ENCODE data around the gene COQ4.
A peak's percentile ranks its signal among the peaks of the same experiment; 100 is the strongest.
"Not testable (repeated sequence)": the region's sequence is repeated elsewhere in the genome, so short reads cannot be mapped to it uniquely, and the experiment has no call there.

The COQ4 gene

DNA sequence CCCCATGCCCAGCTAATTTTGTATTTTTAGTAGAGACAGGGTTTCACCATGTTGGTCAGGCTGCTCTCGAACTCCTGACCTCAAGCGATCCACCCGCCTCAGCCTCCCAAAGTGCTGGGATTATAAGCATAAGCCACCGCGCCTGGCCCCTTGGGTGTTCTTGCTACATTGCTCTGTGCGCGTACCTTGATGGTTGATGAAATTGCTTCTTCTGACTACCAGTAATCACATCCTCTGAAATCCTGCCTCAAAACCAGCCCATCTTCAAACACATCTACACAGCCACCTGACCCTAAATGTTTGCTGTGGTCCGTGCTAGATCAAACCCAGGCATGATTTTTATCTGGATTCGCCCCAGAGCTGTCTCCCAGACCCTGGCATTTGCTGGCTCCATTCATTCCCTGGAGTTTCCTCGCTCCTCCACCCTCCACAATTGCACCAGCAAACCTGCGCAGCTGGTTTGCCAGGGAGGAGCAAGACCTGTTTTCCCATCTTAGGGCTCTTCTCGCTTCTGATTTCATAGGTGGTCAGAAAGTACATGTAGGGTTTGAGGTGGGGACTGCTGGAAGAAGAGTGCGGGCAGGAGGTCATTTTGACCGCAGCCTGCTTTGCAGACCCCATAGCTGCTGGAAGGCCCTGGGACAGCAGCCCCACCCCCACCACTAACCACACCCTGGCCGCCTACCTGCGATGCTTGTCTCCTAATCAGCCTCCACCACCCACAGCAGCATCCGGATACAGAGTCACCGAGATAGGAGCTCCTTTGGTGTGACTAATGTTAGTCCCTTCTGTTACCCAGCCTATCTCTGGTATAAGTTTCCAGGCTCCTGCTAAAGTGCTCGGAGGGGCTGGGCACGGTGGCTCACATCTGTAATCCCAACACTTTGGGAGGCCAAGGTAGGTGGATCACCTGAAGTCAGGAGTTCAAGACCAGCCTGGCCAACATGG, 23.8 kb upstream of the COQ4 start:
- no peak overlapping the region for H3K4me3 ChIP-seq (ENCODE audit: low read depth, low read length)

DNA sequence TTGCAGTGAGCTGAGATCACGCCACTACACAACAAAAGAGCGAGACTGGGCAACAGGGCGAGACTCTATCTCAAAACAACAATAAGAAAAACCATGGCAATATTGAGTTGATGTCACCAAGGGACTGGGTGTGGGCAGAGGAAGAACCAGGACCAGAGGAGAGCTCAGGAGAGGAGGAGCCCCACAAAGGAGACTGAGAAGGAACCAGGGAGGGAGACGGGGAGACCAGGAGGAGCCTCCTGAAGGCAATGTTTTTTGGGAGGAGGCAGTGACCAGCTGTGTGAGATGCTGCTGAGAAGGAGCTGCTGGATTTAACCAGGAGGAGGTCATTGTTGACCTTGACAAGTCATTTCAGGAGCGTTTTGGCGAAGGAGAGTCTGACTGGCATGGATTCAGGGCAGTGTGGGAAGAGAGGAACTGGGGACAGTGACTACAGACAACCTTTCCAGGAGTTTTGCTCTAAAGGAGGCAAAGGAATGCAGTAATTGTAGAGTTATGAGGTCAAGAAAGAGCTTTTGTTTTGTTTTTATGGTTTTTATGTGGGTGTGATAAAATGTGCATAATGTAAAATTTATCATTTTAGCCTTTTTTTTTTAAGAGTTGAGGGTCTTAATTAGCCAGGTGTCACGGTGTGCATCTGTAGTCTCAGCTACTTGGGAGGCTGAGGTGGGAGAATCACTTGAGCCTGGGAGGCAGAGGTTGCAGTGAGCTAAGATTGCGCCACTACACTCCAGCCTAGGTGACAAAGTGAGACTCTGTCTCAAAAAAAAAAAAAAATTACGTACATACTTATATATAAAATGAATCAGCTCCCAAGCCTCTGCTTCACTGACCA, 18.3 kb upstream of the COQ4 start:
- no peak overlapping the region for H3K4me3 ChIP-seq (ENCODE audit: low read depth, low read length)

DNA sequence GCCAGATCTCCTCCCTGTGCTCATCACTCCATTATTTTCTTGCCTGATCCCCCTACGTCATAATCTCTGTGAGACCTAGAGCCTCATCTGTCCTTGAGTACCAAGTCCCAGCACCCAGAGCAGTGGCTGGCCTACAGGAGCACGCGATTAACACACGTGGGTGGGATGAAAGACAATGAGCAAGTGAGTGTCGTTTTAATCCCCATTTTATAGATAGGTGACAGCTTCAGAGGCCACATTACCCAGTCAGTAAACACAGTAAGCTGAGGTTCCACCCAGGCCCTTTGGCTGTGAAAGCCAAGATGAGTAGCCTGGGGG, 17.7 kb upstream of the COQ4 start:
- no peak overlapping the region for H3K4me3 ChIP-seq (ENCODE audit: low read depth, low read length)

DNA sequence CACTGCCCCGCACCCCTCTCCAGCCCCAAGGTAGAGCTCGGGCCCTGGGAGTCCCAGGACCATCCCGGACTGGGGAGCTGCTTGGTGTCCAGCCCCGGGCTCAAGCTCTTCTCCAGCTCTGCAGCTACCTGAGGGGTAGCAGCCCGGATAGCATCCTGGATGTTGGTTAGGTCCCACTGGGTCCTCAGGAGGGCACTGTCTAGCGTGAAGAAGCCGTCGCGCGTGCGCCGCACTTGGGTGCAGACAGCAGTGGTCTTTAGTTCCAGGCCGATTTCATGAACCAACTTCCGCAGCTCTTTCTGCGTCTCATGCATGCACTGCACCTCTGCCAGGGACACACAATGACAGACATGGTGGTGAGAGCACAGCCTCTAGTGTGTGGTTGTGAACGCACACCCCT, 13.1 kb upstream of the COQ4 start:
- H3K4me3 ChIP-seq (ENCODE audit: low read depth, low read length) = no peak overlapping the region

DNA sequence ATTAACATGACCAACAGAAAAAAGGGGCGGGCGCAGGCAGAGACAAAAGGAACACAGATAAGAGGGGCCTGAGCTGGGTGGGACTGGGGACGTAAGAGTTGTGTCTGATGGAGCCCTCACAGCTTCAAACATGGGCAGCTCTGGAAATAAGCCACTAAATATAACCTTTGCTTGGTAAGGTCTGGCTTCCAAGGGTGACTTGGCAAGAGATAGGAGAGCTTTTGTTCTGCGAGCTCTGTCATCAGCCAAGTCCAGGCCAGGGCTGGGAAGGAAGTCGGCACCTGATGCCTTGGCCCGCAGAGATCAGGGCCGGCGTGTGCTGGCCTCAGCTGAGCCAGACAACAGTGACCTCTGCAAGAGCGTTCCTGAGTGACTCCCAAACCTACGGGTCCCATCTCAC, 12.2 kb upstream of the COQ4 start:
- H3K4me3 ChIP-seq (ENCODE audit: low read depth, low read length) = no peak overlapping the region

DNA sequence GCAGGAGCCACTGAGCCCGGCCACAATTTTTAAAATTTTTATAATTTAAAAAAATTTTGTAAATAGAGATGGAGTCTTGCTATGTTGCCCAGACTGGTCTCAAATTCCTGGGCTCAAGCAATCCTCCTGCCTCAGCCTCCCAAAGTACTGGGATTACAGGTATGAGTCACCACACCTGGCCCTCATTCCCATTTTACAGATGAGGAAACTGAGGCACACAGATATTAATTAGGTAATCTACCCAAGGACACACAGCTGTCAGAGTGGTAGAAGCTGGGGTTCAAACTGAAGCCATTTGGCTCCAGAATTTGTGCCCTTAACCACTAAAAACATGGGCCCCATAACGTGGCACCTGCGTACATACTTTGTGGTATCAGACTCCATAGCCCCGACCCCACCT, 7.9 kb upstream of the COQ4 start:
- no peak overlapping the region for H3K4me3 ChIP-seq (ENCODE audit: low read depth, low read length)

DNA sequence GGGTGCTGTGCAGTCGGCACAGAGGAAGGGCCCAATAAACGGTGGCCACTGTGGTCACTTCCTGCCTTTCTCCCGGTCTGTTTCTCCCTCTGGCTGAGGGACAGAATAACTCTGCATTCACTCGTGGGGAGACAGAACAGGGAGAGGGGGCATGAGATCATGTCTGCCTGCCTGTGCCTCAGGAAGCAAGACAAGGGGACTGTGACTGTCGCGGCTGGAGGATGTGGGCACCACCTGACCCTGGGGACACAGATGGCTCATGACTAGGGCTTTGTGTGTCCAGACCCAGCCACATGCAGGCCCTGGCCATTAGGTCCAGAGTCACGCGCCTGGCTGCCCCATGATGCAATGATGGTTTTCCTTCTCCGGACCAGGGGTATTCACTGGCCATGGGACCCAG, 6.2 kb upstream of the COQ4 start:
- H3K4me3 ChIP-seq (ENCODE audit: low read depth, low read length) = no peak overlapping the region

DNA sequence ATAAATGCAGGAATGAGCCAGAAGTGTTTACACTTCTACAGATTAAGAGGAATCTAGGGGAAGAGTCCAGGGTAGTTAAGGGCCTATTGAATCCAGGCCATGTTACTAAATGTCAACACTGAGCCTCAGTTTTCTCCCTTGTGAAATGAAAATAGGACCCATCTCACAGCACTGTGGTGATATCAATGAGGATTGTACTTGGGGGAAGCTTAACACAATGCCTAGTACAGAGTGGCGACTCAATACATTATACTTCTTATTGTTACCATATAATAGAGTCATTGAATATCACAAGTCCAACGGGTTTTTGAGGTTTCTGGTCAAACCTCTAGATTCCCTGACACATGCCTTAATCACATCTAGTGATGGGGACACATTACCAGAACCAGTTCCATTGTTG, 5.0 kb upstream of the COQ4 start:
- H3K4me3 ChIP-seq (ENCODE audit: low read depth, low read length) = no peak overlapping the region

DNA sequence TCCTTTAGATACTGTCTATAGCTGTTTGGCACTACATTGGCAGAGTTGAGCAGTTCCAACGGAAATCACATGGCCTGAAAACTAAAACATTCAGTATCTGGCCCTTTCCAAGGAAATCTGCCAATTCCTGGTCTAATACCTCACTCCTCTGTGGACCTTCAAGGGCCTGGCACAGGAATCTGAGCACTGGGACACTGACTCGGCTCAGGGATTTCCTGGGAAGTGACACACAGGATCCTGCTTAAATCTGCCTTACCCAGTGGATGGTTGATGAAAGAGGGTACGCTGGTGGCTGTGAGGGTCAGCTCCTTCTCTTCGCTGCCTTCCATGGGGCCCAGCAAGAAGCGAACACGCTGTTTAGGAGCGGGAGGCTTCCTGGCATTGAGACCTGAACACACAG, 1.3 kb upstream of the COQ4 start:
- peak overlapping the region; percentile 98 for H3K4me3 ChIP-seq (ENCODE audit: low read depth, low read length)

DNA sequence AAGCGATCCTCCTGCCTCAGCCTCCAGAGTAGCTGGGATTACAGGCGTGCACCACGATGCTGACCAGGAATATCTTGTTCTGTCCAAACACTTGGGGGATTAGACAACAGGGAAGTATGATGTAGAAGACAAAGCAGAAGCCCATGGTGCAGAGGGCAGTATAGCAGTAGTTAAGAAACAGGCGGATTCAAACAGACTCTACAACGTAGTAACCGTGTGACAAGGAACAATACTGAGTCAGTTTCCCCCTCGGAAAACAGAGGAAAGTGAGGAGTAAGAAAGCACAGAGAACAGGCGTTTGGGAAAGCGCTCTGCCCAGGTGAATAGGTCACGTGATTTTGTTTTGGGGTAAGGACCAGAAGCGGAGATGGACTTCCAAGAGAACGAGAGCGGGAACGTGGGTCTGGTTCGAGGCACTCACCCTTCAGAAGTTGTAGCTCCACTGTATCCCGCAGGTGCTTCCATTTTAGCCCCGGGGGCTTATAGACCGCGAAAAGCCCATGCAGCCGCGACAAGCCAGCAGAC, 698 bp upstream of the COQ4 start:
- peak overlapping the region; percentile 98 for H3K4me3 ChIP-seq (ENCODE audit: low read depth, low read length)

DNA sequence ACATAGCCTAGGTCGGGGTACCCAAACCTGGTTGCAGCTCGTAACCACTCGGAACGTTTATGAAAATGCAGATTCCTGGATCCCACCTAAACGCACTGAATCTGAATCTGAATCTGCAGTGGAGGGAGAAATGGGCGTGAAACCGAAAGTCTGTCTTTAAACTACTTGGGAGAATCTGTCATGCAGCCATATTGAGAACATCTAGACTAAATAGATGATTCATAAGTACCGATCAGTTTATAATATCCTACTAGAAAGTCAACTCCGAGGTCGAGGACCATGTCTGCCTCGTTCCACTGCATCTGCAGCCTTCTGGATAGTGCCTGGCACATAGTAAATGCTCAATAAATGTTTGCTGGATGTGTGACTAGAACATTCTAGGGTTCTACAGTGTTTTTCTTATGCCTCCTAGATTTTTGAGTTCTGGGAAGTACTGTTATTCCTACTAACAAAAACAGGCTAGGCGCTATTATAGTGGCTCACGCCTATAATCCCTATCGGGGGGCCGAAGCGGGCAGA, 632 bp downstream of the COQ4 start:
- H3K4me3 ChIP-seq (ENCODE audit: low read depth, low read length) = peak overlapping the region; percentile 98

DNA sequence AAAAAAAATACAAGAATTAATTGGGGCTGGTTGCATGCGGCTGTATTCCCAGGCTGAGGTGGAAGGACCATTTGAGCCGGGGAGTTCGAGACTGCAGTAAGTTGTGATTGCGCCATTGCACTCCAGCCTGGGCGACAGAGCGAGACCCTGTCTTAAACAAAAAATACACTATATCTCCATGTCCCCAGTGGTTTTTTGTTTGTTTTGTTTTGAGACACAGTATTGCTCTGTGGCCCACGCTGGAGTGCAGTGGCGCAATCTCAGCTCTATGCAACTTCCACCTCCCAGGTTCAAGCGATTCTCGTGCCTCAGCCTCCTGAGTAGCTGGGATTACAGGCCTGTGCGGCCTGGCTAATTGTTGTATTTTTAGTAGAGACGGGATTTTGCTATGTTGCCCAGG, 1.2 kb downstream of the COQ4 start:
- H3K4me3 ChIP-seq (ENCODE audit: low read depth, low read length) = peak overlapping the region; percentile 98

DNA sequence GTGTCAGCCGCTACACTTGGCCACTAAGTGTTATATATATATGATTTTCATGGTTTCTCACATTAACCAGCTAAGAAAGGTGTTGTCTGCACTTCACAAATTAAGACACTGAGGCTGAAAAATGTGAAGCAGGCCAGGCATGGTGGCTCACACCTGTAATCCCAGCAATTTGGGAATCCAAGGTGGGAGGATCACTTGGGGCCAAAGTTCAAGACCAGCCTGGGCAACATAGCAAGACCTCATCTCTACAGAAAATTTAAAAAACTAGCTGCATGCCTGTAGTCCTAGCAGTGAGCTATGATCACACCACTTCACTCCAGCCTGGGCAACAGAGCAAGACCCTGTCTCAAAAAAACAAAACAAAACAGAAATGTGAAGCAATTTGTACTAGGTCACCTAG, 1.8 kb downstream of the COQ4 start:
- no peak overlapping the region for H3K4me3 ChIP-seq (ENCODE audit: low read depth, low read length)

DNA sequence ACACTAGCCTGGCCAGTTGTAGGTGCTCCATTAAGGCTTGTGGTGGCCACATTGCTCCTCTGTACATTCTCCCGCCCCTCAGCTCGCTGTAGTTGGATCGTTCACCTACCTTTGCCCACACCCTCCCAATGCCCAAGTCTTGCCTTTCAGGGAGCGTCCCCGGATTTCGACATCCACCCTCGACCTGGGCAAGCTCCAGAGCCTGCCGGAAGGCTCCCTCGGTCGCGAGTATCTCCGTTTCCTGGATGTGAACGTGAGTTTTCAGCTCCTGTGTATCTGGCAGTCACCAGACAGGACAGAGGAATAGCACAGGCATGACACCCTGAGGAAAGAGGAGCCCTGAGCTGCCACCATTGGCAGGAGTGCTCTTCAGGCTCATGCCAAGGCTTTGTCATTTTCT, 3.0 kb downstream of the COQ4 start:
- no peak overlapping the region for H3K4me3 ChIP-seq (ENCODE audit: low read depth, low read length)

DNA sequence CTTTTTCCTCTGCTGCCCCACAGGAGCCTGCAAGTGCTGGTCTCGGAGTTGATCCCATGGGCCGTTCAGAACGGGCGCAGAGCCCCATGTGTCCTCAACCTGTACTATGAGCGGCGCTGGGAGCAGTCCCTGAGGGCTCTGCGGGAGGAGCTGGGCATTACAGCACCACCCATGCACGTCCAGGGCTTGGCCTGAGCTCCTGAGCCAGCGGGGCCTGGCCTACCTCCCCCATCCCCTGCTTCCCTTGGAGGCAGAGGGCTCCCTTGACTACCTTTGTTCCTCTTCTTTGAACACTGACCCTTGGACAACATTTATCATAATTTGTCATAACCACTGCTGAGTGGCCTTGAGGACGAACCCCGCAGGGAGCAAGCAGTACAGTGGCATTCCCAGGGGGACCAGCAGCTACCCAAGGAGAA, 10.8 kb downstream of the COQ4 start:
- no peak overlapping the region for H3K4me3 ChIP-seq (ENCODE audit: low read depth, low read length)

DNA sequence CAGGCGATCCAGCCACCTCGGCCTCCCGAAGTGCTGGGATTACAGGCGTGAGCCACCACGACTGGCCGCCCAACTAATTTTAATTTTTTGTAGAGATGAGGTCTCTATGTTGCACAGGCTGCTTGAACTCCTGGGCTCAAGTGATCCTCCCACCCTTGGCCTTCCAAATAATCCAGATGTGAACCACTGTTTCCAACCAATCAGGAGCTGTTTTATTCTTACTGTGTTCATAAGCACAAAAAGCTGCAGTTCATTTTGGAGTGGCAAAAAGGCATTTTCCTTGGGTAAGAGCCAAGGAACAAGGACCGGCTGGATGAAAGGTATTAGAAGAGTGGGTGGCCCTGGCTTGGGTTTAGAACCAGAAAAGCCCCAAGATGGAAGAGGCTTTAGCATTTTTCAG, 12.5 kb downstream of the COQ4 start:
- no peak overlapping the region for H3K4me3 ChIP-seq (ENCODE audit: low read depth, low read length)

DNA sequence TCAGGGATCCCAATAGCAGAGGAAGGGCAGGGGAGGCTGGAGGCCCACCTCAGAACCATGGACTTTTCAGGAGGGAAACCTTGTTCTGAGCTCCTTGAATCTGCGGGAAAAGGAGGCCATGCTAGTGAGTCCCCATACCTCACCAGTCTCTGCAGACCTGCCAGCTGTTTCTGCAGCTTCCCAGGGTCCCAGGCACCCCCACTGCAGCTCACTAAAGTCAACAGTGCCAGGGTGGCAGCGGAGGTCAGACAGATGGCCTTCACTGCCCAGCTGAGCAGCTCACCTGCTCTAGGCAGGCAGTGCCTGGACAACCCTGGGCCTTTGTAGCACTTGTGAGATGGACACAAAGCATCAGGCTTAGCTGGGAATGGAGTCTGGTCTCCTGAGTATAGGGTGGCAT, 13.3 kb downstream of the COQ4 start:
- no peak overlapping the region for H3K4me3 ChIP-seq (ENCODE audit: low read depth, low read length)

DNA sequence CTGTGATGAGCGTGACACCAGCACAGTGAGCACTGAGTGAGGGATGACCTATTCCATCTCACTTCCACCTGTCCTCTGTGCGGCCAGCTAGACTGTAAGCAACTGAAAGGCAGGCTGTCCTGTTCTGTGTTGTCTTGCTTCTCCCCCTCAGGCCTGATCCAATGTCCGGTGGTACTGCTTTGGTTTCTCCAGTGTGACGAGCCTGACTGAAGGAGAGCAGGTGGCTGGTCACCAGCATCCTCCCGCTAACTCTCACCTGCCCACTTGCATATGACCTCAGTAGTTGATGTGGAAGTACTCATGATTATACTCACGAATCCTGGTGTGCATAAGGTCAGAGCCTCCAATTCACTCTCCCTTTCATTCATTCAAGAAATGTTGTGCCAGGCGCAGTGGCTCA, 15.3 kb downstream of the COQ4 start:
- no peak overlapping the region for H3K4me3 ChIP-seq (ENCODE audit: low read depth, low read length)

DNA sequence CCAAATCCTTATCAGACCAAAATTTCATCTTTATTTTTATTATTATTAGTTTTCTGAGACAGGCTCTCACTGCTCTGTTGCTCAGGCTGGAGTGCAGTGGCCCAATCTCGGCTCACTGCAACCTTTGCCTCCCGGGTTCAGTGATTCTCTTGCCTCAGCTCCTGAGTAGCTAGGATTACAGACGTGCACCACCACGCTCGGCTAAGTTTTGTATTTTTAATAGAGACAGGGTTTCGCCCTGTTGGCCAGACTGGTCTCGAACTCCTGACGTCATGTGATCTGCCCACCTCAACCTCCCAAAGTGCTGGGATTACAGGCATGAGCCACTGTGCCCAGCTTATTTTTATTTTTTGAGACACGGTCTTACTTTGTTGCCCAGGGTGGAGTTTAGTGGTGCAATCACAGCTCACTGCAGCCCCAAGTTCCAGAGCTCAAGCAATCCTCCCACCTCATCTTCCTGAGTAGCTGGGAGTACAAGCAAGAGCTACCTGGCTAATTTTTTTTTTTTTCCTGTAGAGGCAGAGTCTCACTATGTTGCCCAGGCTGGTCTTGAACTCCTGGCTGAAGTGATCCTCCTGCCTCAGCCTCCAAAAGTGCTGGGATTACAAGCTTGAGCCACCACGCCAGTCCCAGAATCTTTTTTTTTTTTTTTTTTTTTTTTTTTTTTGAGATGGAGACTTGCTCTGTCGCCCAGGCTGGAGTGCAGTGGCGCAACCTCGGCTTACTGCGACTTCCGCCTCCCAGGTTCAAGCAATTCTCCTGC, 16.4 kb downstream of the COQ4 start:
- not testable (repeated sequence) for H3K4me3 ChIP-seq (ENCODE audit: low read depth, low read length)

DNA sequence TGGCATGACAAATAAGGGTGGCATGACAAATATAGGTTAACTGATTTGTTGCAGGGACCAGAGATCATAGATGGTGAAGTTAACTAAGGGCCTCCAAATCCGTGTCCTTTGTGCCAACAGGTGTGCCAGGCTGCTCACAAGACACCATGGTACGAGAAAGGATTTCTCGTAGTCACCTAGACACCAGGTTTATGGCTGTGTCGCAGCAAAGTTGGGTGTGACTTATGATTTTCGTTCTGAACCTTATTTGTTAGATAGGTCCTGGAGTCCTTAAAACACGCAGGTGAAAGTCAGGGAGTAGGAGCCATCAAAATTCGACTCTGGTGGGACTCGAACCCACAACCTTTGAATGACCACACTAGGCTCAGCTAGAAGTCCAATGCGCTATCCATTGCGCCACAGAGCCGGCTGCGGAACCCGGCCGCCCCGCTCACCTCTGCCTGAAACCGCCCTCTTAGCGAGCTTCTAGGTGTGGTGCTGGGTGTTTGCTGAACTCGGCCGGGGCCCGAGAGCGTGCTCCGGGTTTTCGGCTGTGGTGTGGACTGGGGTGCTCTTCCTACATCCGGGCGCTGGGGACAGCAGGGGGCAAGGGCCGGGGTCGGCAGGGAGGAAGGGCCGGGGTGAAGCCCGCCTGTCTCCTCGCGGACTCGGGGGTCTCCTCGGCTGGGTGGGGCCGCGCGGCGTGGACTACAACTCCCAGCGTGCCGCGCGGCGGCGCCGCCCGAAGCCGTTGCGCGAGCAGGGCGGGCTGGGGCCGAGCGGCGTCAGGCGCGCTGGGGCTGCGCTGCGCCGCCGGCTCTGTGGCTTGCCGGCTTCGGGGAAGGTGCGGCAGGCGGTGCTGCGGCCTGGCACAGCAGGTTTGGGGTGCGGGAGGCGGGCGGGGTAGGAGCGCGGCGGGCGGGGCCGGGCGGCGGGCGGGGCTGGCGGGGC, 17.4 kb downstream of the COQ4 start, which contains the start of gene SLC27A4:
TSS of gene SLC27A4 (plus strand) at position 767 of the 930 bp plus-strand sequence. CDS start 2,606 bp downstream, outside the sequence.
- peak within 1 kb of the TSS; percentile 63 for H3K4me3 ChIP-seq (ENCODE audit: low read depth, low read length)

All from iPS-11a (cell line).